NCI-H2107 treated with DMSO at 0.1 percent for 48 hours (cell line): ENCODE measurements around the gene GNAS.
"Not testable (repeated sequence)": the region's sequence is repeated elsewhere in the genome, so short reads cannot be mapped to it uniquely, and the experiment has no call there.

Experiments used
- DNase-seq: peaks from one replicate; lab custom pipeline; 2025; ENCODE audit not compliant: unreplicated experiment; lab: John Stamatoyannopoulos, UW

The GNAS gene

GRCh38 chr20:58852543-58853271 lies at the start of gene GNAS:
TSS of gene GNAS (plus strand) at chr20:58852716.
- no peak for DNase-seq

DNA sequence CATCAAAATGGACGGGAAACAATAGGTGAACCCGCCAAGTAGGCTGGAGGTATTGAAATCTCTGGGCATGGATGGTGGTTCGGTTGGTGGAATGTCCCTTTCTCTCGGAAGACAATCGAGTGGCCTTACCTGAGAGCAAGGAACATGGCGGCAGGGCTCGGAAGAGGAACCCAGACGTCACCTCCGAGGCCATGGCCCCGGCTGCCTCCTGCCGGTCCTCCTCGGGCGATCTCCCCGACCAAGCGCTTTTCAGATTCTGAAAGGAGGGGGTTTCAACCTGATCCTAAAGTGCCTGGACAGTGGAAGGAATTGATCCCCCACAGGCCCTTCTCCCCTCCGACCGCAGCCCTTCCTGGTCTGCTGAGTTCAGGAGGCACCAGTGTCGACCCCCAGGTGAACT lies 49.0 kb upstream of the GNAS start:
- no peak for DNase-seq

- no peak for DNase-seq
Observed at GRCh38 chr20:58807801-58808200, 44.7 kb upstream of the GNAS start.

DNA sequence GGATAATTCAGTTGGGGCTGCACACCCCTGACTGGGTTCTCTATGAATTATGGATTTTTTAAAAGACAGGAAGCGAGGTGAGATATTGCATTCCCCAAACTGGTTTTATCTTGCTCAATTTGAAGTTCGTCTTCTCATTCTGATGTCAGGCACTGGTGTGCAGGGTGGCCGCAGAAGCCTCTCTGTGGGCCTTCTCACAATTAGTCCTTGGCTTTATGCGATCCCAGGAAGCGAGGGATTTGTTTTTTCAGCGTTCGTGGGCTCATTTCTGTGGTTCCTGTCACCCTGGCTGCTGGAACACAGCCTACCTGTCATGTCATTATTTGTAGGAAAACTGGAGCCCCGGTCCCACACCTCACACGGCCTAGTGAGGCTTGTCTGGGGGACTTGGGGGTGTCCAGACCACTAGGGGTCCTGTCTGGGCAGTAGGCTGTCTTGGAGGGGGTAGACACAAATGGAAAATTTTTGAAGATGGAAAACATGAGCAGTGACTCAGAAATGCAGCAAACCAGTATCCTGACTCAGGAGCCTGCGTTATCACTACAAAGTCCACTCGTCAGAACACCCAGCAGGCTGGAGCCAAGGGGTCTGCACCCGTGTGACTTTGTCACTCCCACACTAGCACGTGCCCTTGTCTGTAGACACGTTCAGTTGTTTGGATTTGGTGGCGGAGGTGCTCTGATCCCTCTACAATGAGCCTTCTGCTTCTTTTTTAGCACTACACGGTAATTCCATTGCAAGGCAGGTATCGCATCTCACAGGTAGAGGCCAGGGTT lies 44.1 kb upstream of the GNAS start:
- DNase-seq, result no peak

- no peak for DNase-seq
Observed at GRCh38 chr20:58810116-58810878, 42.2 kb upstream of the GNAS start.

- DNase-seq, result no peak
Observed at GRCh38 chr20:58810879-58811250, 41.7 kb upstream of the GNAS start.

- DNase-seq, result no peak
Observed at GRCh38 chr20:58811334-58811733, 41.2 kb upstream of the GNAS start.

DNA sequence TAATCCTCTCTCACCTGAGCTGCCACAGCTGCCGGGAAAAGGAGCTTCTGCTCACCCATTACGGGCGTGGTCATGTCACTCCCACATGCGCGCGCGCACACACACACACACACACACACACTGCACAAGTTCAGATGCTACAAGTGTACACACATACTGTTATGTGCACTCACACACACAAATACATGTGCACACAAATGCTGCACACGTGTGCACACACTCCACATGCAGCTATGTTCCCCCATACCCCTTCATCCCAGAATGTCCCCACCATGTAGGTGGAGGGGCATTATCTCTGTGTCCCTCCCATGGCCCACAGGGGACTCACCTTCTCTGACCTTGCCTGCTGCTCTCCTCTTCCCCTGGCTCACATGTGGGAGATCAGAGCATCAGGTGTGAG lies 39.1 kb upstream of the GNAS start:
- DNase-seq, result no peak

DNA sequence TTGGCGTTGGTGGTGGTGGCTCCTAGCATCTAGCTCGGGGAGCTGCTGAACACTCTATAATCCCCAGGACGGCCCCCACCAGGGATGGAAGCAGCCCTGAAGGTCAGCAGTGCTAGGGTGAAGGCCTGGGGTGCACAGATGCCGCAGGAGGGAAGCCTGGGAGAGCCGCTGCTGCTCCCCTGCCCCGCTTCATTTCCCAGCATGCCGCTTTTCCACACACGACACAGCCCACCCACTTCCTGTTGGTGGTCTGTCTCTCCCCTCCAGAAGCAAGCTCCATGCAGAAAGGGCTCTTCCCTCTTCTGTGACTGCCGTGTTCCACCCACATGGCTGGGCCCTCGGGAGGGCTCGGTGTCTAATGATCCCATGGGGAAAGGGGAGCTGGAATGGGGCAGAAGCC lies 37.1 kb upstream of the GNAS start:
- DNase-seq, result no peak

GRCh38 chr20:58816051-58816450 lies 36.5 kb upstream of the GNAS start:
- no peak for DNase-seq

- no peak for DNase-seq
Observed at GRCh38 chr20:58816957-58817651, 35.4 kb upstream of the GNAS start.

DNA sequence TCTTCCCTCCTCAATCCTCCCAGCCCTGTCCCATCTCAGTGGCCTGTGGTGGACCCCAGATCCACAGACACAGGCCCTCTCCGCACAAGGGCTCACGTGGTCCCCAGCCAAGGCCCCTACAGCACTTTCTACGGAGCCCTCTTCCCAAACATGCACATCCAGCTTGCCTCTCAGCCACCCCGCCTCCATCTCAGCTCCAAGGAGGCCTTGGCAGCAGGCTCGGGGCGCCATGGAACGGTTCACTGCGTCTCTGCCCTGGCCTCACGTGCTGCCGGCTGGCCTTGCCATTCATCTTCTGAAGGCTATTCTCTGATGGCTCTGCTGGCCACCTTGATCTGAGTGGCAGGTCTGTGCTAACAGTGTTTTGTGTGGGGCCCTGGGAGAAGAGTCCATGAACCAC lies 34.8 kb upstream of the GNAS start:
- no peak for DNase-seq

DNA sequence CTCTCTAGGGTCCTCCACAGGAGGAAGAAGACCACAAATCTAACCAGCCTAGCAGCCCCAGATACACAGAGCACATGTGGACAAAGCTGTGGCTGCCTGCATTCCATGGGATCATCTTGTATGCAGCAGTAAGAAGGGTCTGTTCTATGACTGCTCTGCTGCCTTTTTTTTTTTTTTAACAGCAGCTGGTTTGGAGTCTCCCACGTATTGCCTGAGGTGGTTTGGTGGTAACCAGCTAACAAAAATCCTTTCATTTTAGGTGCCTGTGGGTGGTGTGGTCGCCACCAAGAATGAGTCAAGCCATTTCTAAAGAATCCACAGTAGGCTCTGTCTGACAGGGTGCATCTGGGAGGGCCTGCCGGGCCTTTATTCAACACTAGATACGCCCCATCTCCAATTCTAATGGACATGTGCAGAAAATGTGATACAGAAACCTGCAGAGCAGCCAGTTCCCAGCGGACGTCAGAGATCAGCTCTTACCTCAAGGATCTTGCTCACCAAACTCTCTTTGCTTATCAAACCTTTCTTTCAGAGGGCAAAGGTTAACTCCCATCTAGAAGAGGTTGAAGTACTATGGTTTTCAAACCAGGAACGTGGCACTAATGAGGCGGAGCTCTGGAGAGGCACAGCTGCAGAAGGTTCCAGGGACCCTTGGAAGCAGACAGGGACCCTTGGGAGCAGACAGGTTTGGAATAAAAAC lies 33.8 kb upstream of the GNAS start:
- DNase-seq, result no peak

DNA sequence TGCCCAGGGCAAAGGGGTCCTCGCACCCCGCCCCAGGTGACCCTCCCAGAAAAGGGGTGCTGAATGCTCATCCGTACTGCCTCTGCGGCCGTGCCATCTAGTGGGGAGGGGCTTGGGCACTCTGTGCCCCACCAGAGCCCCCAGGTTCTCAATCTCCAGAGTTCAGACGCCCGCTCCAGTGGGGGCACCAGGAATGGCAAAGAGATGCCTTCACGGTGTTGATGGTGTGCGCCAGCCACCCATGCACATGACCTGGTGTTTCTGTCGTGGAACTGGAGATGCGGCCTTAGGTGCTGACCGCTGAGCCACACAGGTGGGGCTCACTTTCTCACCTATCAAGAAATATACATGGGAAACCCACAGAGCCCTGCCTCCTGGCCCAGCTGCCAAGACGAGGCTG lies 32.6 kb upstream of the GNAS start:
- no peak for DNase-seq

- not testable (repeated sequence) for DNase-seq
Observed at GRCh38 chr20:58820515-58820914, 32.0 kb upstream of the GNAS start.

DNA sequence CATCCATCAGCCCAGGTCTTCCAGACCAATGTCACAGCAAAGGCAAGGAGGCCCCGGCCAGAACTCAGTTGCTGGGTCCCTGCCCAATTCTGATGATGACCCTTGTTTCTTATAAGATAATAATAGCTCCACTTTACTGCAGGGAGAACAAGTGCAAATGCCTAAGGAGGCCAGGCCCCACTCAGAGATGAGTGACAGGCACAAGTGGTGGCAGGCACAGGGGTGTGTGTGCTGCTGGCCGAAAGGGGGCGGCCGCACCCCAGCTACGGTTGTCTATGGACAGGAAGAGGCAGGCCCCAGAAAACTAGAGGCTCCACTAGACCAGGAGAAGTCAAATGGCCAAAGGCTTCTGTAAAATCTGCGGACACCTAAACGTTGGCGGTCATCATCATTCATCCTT lies 30.4 kb upstream of the GNAS start:
- no peak for DNase-seq

DNA sequence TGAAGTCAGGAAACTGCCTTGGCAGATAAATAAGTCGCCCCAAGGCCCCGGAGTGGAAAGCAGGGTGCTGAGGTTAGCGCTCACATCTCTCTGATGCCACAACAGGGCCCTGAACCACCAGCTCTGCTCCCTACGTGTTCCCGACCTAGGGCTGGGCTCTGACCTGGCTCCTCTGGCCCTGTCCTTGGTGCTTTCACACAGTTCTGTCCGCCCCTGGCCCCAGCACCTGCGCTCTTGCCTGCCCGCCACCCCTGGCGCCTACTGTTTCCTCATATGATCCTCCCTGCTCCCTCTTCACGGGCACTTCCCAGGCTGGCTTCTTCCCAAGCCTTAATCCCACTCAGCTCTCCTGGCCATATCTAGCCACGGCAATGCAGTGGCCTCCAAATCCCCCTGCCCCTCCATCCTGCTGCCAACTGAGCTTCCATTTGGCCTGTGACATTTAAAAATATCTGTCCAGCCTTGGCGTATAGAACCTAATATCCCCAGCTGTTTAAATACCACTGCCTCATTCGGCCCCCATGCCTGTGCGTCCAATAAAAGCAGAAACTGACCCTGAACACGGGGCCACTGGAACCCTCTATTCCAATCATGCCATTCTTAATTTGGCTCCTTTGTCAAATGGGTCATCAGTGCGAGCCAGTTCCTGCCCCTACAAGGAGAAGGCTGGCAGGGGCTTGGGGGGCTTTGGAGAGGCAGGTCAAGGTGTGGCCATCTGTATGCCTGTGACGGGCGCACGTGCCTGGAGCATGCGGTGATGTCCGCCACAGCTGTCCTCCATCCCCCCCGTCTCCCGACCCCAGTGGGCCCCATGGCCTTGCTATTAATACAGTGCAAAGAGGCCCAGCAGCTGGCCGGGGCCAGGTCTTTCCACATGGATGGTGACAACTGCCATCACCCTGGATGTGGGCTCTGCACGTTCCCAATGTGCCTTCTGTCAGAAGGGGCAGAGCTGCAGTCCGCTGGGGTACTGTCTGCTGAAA lies 29.5 kb upstream of the GNAS start:
- no peak for DNase-seq

GRCh38 chr20:58824843-58825242 lies 27.7 kb upstream of the GNAS start:
- DNase-seq, result no peak

- no peak for DNase-seq
Observed at GRCh38 chr20:58825450-58825849, 27.1 kb upstream of the GNAS start.

DNA sequence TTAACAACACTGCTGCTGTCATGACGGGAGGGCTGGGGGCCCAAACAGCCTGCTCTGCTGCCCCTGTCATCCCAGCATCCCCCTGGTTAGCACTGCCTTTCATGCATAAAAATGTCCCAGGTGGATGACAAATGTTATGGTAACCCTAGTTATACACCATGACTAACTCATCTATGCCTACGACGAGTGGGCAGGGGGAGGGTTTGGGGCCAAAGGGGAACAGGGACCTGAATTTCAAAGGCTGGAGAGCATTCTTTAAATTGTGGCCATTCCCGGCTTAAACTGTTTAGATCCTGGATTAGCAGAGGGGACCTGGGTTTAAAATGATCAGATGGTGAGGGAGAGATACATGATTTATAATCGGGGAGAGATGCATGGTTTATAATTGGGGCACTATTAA lies 26.2 kb upstream of the GNAS start:
- DNase-seq, result no peak
